ENCODE results near the gene AMOT. TPM values are rescaled to one million over a fixed set of nuclear protein-coding genes. Genes with fewer than 3 reads are reported as not detected.

AMOT gene
- total RNA-seq, 2 donors from 2014 or later = 4.2 to 7.3 TPM

- intact Hi-C loops (cut with DNase I) = no loop called here
- WGBS, 2 donors = 67 to 79% methylated on average over 3 of the region's 3 CpGs
- no peaks in the 10 kb centered on the region for H3K36me3 ChIP-seq (replicated peaks in 1 of 2; ENCODE audit: insufficient read depth in 1 of 2, low read depth in 2 of 2)
- H3K4me1 ChIP-seq = no peaks in the 10 kb centered on the region
- H3K27ac ChIP-seq = no peak overlapping the region
- no peak for ATAC-seq
- no peaks in the 10 kb centered on the region for H3K9me3 ChIP-seq
- TF ChIP-seq POLR2A (IDR thresholded peaks at IDR 0.05) = no peak
- no peak for TF ChIP-seq CTCF (IDR thresholded peaks at IDR 0.05)
- DNase-seq = no peak
- no peaks in the 10 kb centered on the region for H3K27me3 ChIP-seq
- no peak overlapping the region for H3K4me3 ChIP-seq
Measured at GRCh38 chrX:112769034-112769433, 71.6 kb downstream of the AMOT start.

GRCh38 chrX:112768563-112768962, 72.1 kb downstream of the AMOT start:
- intact Hi-C loops (cut with DNase I) = no loop called here

DNA sequence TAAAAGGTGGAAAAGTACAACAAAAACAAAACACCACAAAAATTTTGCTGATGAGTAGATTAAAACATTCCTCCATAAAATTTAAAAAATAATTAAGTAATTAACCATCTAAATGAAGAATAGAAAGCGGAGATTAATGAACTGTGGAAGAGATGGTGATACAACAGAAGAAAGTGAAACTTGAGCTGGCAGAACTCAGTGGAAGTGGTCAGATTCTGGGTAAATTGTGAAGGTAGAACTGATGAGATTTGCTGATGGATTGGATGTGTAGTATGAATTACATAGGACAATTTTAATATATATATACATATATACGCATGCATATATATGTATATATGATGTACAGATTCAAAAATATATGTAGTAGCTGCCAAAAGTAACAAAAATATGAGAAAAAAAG, 73.9 kb downstream of the AMOT start:
- 86 to 87% methylated on average over 2 of the region's 2 CpGs for WGBS, 2 donors

More at GRCh38 chrX:112768563-112768962, 72.1 kb downstream of the AMOT start:
- no peak overlapping the region for H3K27ac ChIP-seq
- no peak for ATAC-seq
- H3K4me3 ChIP-seq = no peak overlapping the region
- H3K9me3 ChIP-seq = no peaks in the 10 kb centered on the region
- TF ChIP-seq POLR2A (IDR thresholded peaks at IDR 0.05) (no peak), CTCF (IDR thresholded peaks at IDR 0.05) (no peak)
- no peaks in the 10 kb centered on the region for H3K36me3 ChIP-seq (replicated peaks in 1 of 2; ENCODE audit: insufficient read depth in 1 of 2, low read depth in 2 of 2)
- DNase-seq = no peak
- no peaks in the 10 kb centered on the region for H3K4me1 ChIP-seq
- H3K27me3 ChIP-seq = no peaks in the 10 kb centered on the region
- 83 to 86% methylated on average over 2 of the region's 2 CpGs for WGBS, 2 donors

GRCh38 chrX:112761242-112762207, 79.1 kb downstream of the AMOT start:
- Histone ChIP-seq H3K36me3 (replicated peaks in 1 of 2; ENCODE audit: insufficient read depth in 1 of 2, low read depth in 2 of 2) (no peaks in the 10 kb centered on the region), H3K27me3 (no peaks in the 10 kb centered on the region), H3K9me3 (no peaks in the 10 kb centered on the region), H3K4me1 (no peaks in the 10 kb centered on the region), H3K27ac (no peak overlapping the region), H3K4me3 (no peak overlapping the region)
- no peak for TF ChIP-seq CTCF (IDR thresholded peaks at IDR 0.05)
- no peak for TF ChIP-seq POLR2A (IDR thresholded peaks at IDR 0.05)
- intact Hi-C loops (cut with DNase I) = no loop called here
- WGBS, 2 donors = 79 to 87% methylated on average over 6 to 7 of the region's 7 CpGs
- DNase-seq = no peak
- ATAC-seq = no peak

More for the DNA sequence above, 73.9 kb downstream of the AMOT start:
- H3K36me3 ChIP-seq (replicated peaks in 1 of 2; ENCODE audit: insufficient read depth in 1 of 2, low read depth in 2 of 2) = no peaks in the 10 kb centered on the region
- H3K27ac ChIP-seq = no peak overlapping the region
- ATAC-seq (no peak), DNase-seq (no peak)
- intact Hi-C loops (cut with DNase I) = no loop called here
- H3K4me3 ChIP-seq = no peak overlapping the region
- H3K9me3 ChIP-seq = no peaks in the 10 kb centered on the region
- no peak for TF ChIP-seq CTCF (IDR thresholded peaks at IDR 0.05)
- H3K4me1 ChIP-seq = no peaks in the 10 kb centered on the region
- no peaks in the 10 kb centered on the region for H3K27me3 ChIP-seq

All from body of pancreas (tissue), 4 donors.